ENCODE results near the gene RAPGEF5. TPM values are rescaled to one million over a fixed set of nuclear protein-coding genes. Genes with fewer than 3 reads are reported as not detected.

The RAPGEF5 gene
- polyA plus RNA-seq, 3 donors = 5.7 to 18.0 (median 7.0) TPM

GRCh38 chr7:22156205-22156604, 200.7 kb downstream of the RAPGEF5 start:
- H3K27ac ChIP-seq (ENCODE audit: low read depth, low read length) = no peak overlapping the region
- 73 to 83% (median 79%) methylated on average over 4 of the region's 4 CpGs for WGBS, 3 donors

DNA sequence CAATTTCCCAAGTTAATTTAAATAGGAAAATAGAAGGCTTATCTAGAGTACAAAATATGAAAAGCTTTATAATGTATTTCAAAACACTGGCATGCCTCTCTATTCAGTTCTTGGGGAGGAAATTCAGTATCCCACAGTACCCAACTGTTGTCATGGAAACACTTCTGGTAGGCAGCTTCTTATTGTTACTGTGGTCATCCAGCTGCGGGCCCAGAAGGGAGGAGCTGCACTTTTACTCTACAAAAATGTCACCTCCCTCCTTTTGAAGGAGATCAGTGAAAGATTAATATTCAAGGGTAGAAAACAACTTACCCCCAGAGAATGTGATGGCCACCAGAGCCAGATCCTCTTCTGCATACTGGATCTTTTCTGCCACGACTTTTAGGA, 202.8 kb downstream of the RAPGEF5 start:
- no peak overlapping the region for H3K27ac ChIP-seq (ENCODE audit: low read depth, low read length)
- WGBS, 3 donors = 27 to 65% (median 31%) methylated on average over 2 of the region's 2 CpGs

GRCh38 chr7:22153432-22154142, 203.4 kb downstream of the RAPGEF5 start:
- WGBS, 3 donors = 73 to 79% (median 74%) methylated on average over 8 of the region's 8 CpGs
- H3K27ac ChIP-seq (ENCODE audit: low read depth, low read length) = no peak overlapping the region

DNA sequence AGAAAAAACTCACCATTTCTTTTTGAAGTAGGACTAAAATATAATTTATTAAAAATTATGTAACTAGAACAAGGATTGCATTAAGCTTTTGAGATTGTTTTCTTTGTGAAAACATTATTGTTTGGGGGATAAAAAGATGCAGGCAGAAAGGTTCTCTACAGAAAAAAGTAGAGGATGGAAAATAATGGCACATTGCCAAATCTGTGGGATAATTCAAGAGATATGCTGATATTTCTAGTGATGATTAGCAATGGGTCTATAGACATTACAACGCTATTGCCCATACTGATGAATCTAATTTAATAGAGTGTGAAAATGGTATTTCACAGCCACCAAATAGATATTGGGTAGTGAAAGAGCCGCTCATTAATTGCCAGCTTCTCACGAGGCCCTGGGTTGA, 204.3 kb downstream of the RAPGEF5 start:
- WGBS, 3 donors = 86 to 95% (median 88%) methylated on average over 3 of the region's 3 CpGs
- no peak overlapping the region for H3K27ac ChIP-seq (ENCODE audit: low read depth, low read length)

DNA sequence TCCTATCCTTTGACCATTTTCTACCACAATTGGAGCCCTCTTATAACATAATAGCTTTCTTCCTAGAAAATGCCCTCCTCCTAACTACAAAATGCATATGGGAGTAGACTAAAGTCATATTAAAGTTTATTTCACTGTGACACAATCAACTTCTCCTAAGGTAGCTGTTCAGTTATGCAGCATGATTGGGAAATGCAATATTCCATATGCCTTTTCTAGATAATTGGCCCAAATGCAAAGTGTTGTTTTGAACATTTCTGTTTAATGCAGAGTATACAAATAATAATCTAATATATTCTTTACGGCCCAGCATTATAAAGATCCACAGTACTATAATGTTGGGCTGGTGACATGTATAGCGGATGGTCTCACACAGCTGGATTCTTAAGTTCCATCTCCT, 205.1 kb downstream of the RAPGEF5 start:
- H3K27ac ChIP-seq (ENCODE audit: low read depth, low read length) = no peak overlapping the region
- 96 to 99% (median 96%) methylated on average over 2 of the region's 2 CpGs for whole genome bisulfite sequencing, 3 donors

DNA sequence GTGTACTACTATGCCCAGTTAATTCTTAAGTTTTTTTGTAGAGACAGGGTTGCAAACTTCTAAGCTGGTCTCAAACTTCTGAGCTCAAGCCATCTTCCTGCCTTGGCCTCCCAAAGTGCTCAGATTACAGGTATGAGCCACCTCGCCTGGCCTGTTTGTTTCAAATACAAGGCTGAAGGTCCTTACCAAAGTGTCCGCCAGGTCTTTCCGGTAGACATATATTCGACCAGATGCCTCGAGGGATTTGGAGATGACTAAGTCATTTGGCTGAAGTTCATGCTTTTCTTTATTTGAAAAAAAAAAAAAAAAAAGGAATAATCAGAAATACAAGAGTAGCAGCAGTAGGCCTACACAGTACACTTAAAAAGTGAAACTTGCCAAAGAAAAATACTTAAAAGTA, 206.7 kb downstream of the RAPGEF5 start:
- 52 to 68% (median 67%) methylated on average over 5 of the region's 5 CpGs for WGBS, 3 donors
- H3K27ac ChIP-seq (ENCODE audit: low read depth, low read length) = no peak overlapping the region

DNA sequence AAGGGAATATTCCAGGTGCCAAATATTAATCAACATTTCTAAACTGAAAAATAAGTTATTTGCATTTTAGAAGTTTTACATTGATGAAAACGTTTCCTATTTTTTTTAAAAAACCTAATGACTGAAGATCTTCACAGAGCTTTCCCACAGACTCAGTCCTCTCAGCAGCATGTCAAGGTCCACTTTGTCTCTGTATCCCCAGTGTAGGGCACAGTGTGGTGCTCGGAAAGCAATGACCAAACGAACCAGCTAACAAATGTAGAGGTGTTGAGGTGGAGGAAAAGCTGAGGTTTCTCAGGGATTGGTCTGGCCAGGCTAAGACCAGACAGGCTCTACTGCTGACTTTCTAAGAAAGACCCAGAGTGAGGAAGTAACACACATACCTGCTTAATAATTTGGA, 209.1 kb downstream of the RAPGEF5 start:
- 44 to 89% (median 86%) methylated on average over 3 of the region's 3 CpGs for WGBS, 3 donors
- no peak overlapping the region for H3K27ac ChIP-seq (ENCODE audit: low read depth, low read length)

- 37 to 61% (median 38%) methylated on average over 10 of the region's 10 CpGs for WGBS, 3 donors
- no peak overlapping the region for H3K27ac ChIP-seq (ENCODE audit: low read depth, low read length)
Observed at GRCh38 chr7:22146961-22147512, 209.9 kb downstream of the RAPGEF5 start.

DNA sequence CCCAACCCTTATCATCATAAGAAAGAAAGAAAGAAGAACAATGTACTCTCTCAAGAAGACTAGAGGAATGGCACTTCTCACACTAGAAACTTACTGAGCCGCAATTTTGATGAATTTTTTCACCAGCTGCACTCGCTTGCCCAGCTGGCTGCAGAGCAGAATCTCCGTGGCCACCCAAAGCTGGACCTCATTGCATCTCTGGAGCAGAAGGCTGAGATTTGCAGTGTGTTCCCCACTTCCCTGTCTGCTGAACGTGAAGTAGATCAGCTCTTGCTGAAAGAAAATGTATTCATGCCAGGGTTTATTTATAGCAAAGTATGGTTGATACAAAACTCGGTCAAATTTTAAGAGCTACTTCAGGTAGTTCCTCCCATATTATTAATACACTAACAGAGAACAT, 212.0 kb downstream of the RAPGEF5 start:
- WGBS, 3 donors = 81 to 86% (median 81%) methylated on average over 5 of the region's 5 CpGs
- no peak overlapping the region for H3K27ac ChIP-seq (ENCODE audit: low read depth, low read length)

GRCh38 chr7:22143491-22143890, 213.5 kb downstream of the RAPGEF5 start:
- WGBS, 3 donors = 68 to 79% (median 74%) methylated on average over 3 of the region's 3 CpGs
- no peak overlapping the region for H3K27ac ChIP-seq (ENCODE audit: low read depth, low read length)

DNA sequence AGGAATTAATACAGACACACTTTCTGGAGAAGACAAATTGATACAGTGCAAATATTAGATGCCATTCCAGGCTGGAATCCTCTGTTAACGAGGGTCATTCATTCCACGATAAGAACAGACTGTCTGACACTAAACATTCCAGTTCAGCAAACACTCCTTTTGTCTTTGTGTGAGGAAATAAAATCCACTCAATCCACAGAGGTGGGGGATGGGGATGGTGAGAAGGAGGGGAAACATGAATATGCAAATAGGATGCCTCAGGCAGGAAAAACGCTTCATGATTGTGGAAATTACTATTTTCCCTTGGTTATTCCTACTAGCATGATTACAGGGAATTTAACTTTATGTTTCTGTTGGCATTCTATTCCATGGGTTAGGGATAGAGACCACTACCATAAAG, 214.4 kb downstream of the RAPGEF5 start:
- H3K27ac ChIP-seq (ENCODE audit: low read depth, low read length) = no peak overlapping the region
- WGBS, 3 donors = 64 to 81% (median 73%) methylated on average over 3 of the region's 3 CpGs

DNA sequence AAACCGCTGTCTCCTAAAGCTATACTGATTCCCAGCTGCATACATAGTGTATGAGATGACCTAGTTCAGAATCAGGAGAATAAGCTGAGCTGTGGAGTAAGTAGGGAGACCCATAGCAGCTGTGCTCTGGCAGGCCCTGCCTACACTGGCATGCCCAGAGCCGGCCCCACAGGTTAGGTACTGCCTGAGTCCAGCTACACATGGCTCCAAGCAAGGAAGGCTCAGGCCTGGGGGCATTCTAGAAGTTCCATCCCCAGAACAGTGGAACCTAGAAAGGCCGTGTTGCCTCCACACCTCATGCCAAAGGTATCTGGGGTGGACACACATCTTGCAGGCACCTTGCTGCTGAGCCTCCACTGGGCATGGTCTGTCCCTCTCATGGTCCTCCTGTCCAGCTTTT, 215.6 kb downstream of the RAPGEF5 start:
- WGBS, 3 donors = 91 to 100% (median 96%) methylated on average over 3 of the region's 3 CpGs
- H3K27ac ChIP-seq (ENCODE audit: low read depth, low read length) = no peak overlapping the region

DNA sequence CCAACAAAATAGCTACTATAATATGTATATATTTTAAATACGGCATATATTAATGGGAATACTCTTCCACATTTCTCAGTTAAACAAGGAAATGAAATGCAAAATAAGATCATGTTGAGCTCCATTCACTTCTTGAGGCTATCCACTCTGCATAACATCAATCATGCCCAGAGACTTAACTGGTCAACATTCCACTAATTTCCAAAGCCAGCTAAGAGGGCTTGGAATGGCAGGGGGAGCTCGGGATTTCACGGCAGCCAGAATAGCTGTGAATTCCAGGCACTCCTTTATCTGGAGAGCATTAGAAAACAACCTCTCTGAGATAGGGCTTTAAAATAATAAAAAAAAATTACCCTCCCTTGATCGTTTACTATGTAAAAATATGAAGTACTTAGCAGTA, 216.4 kb downstream of the RAPGEF5 start:
- H3K27ac ChIP-seq (ENCODE audit: low read depth, low read length) = no peak overlapping the region
- 71 to 79% (median 72%) methylated on average over 4 of the region's 4 CpGs for WGBS, 3 donors

GRCh38 chr7:22138886-22139285, 218.1 kb downstream of the RAPGEF5 start:
- WGBS, 3 donors = 83 to 93% (median 88%) methylated on average over 5 of the region's 5 CpGs
- no peak overlapping the region for H3K27ac ChIP-seq (ENCODE audit: low read depth, low read length)

DNA sequence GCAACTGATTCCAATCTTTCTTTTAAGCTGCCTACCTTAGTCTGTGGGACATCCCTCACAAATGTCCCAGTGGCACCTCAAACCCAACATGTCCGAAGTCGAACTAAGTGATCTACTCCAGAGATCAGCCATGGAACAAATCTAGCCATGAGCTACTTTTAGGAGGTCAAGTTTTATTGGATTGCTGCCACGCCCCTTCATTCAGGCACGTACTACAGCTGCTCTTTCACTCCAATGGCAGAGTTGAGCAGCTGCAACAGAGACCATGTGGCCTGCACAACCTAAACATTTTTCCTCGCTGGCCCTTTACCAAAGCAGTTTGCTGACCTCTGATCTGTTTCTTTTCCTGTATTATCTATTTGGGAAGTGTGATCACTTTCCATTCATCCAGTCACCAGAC, 218.8 kb downstream of the RAPGEF5 start:
- H3K27ac ChIP-seq (ENCODE audit: low read depth, low read length) = no peak overlapping the region
- 78 to 85% (median 83%) methylated on average over 5 of the region's 5 CpGs for WGBS, 3 donors

DNA sequence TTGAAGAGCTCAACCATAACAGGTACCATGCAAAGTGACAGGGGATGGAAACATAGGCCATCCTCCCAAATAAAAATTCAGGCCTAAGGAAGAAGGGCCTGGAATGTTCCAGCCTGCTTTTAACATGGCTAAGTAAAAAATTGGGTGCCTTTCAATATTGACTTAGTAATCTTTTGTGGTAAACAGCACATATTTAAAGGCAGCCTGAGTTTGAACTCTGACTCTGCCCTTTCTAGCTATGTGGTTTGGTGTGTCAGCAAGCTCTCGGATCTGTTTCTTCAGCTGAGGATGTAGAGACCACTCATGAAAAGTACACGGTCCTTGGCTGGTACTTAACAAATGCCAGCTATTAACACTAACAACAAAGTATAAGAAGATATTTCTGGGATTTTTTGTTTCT, 219.5 kb downstream of the RAPGEF5 start:
- WGBS, 3 donors = 37 to 82% (median 82%) methylated on average over 2 of the region's 2 CpGs
- H3K27ac ChIP-seq (ENCODE audit: low read depth, low read length) = no peak overlapping the region

- H3K27ac ChIP-seq (ENCODE audit: low read depth, low read length) = no peak overlapping the region
- WGBS, 3 donors = 52 to 92% (median 91%) methylated on average over 2 of the region's 2 CpGs
Observed at GRCh38 chr7:22137026-22137425, 219.9 kb downstream of the RAPGEF5 start.

DNA sequence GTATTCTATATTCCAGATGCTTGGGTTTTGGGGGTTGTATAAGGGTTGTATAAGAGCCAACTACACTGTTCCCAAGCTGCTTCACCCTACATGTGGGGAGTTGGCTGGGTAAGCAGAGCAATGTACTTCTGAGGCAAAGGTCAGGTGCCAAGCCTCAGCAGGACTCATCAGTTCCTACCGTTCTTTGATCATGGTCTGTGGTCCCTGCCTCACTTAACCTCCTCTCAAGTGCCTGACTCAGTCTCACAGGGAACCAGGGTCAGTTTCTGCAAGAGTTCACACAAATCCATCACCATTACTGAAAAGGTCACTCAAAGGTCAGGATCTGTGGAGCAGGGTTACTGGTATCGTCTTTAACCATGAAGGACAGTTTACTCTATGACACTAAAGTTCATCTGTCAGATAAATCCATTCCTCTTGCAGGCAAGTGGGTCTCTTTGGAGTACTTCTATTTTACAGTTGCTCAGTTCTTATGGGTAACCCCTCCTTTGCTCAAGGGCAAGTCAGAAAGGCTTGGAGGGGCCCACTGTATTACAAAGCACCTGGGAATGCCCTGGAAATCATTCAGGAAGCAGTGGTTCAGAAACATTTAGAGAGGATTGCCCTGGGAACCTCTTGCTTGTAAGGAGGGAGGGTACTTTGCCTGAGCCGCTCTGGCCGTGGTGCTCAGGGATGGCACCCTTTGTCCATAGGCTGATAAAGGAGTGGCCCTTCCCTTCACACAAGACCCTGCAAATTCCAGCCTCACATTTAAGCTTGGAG, 227.0 kb downstream of the RAPGEF5 start:
- WGBS, 3 donors = 82 to 88% (median 86%) methylated on average over 4 of the region's 4 CpGs
- H3K27ac ChIP-seq (ENCODE audit: low read depth, low read length) = no peak overlapping the region

DNA sequence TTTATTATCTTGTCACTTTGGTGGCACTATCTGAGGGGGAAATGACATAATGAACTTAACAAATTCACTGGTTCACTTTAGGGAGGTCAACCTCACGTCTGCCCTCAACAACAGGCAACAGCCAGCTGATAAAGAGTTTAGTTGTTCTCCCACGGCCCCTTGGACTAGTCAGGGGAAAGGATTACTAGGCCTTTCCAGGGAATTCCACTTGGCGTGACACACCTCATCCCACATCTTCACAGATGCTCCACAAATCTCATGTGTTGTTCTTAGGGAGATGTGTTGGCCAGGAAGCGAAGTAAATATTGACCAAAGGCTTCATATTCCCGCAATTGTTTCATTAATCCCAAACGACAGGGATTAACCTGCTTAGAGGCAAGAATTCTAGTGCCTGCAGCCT, 227.8 kb downstream of the RAPGEF5 start:
- H3K27ac ChIP-seq (ENCODE audit: low read depth, low read length) = no peak overlapping the region
- 51 to 67% (median 54%) methylated on average over 6 of the region's 6 CpGs for WGBS, 3 donors

DNA sequence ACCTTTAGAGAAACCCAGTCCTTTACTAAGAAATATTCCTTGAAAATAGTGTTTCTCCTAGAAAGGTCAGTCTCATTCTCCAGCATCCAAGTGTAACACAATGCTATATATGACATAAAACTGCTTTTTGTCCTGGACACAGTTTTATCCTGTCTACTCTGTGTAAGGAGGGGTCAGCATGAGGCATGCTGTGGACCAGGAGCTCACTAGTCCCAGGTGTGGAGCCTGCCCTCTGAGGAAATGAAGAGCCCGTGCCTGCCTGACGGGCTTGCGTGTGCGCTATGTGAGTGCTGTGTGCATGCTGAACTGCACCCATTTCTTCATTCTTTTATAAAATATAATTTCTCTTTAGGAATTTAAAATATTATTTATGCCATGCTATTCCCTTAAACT, 228.4 kb downstream of the RAPGEF5 start:
- 92 to 96% (median 92%) methylated on average over 4 of the region's 4 CpGs for WGBS, 3 donors
- no peak overlapping the region for H3K27ac ChIP-seq (ENCODE audit: low read depth, low read length)
